Activated effector memory CD4-positive, alpha-beta T cell treated with Interleukin-2 at 50 U/mL for 16 hours (primary cell): Measurements from ENCODE around the gene RARG.

ENCODE experiments used
- DNase-seq: peaks from one replicate; pipeline ENCODE4 v3.0.0-alpha.2; 2020

Gene RARG

DNA sequence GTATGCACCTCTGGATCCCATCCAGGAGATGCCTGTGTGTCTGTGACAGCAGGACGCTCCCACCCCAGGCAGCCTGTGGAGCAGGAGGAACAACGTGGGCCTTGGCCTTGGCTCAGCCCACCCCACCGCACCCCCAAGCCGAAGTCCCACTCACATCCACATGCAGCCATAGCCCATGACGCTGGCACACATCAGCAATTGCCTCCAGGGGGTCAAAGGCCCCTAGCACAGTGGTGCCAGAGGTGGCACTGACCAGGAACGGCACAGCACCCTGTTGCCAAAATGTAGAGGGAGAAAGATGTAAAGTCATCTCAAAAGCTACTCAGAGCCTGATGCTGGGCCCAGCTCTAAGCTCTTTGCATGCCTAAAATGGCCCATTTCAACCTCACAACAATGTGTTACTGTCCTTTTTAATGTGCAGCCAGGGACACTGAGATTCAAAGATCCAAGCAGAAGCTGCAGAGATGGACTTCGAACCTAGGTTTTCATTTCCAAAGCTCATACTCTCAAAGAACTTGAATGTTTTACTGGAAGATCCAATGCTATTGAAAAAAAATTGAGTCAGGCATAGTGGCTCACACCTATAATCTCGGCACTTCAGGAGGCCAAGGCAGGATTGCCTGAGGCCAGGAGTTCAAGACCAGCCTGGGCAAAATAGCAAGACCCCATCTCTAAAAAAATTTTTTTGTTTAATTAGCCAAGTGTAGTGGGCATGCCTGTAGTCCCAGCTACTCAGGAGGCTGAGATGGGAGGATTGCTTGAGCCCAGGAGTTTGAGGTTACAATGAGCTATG, 70.7 kb downstream of the RARG start:
- DNase-seq, result no peak

DNA sequence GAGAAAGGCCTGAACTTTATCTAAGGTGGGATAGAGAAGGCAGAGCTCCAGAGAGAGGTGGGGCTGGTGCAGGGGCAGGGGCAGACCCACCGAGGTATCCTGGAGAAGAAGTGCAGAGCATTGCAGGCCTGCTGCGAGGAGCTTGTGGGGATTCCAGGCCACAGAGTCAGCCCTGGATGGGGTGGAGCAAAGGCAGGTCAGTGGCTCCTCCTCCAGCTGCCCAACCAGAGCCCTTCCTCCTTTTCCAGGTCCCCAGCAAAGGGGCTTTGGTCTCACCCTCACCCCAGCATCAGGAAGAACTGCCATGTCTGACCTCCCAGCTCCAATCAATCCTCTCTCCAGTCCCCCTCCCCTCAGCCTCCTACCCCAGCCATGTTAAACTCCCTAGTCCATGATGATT, 71.3 kb downstream of the RARG start:
- DNase-seq, result no peak
